Measurements from ENCODE around the gene CD1C. TPM values are rescaled to one million over a fixed set of nuclear protein-coding genes. Genes with fewer than 3 reads are reported as not detected.

Gene CD1C
- polyA plus RNA-seq, 1 donor (not counting 4 experiments of a cell fraction or from before 2014, with no cell fraction given): not detected

- no peaks in the 10 kb centered on the region for H3K4me1 ChIP-seq (ENCODE audit: control insufficient read depth, extremely low read depth, insufficient read depth, low read length)
- no peaks in the 10 kb centered on the region for H3K9me3 ChIP-seq (ENCODE audit: control insufficient read depth, low read depth, low read length)
- no peaks in the 10 kb centered on the region for H3K27me3 ChIP-seq (ENCODE audit: control insufficient read depth, extremely low read depth, insufficient read depth, low read length)
- no peak for FAIRE-seq
- H3K79me2 ChIP-seq (ENCODE audit: control insufficient read depth, insufficient read depth, low read length): no peaks in the 10 kb centered on the region
- DNase-seq (ENCODE audit: low read depth, low spot score): no peak
- dilution Hi-C loops (cut with MboI; ENCODE audit: extremely low pct_ligation_motif_present, low sequenced_read_pairs): no loop called here
- no peak for TF ChIP-seq CTCF (optimal IDR thresholded peaks at IDR 0.05 in 1 of 3, IDR thresholded peaks at IDR 0.05 in 1 of 3, conservative IDR thresholded peaks at IDR 0.05 in 1 of 3; ENCODE audit: extremely low read depth in 1 of 3, insufficient read depth in 2 of 3, low read length in 3 of 3)
- no peak for TF ChIP-seq EZH2 (IDR thresholded peaks at IDR 0.05; ENCODE audit: low read length)
- H3K36me3 ChIP-seq (ENCODE audit: control insufficient read depth in 2 of 2, extremely low read depth in 1 of 2, insufficient read depth in 2 of 2, low read length in 2 of 2): no peaks in the 10 kb centered on the region
- H3K9ac ChIP-seq (ENCODE audit: control insufficient read depth, extremely low read depth, insufficient read depth, low read length): no peak overlapping the region
- H3K9me1 ChIP-seq (ENCODE audit: control insufficient read depth, extremely low read depth, insufficient read depth, low read length): no peaks in the 10 kb centered on the region
- H4K20me1 ChIP-seq (ENCODE audit: control insufficient read depth, extremely low read depth, insufficient read depth, low read length): no peaks in the 10 kb centered on the region
- no peak overlapping the region for H2AFZ ChIP-seq (ENCODE audit: control insufficient read depth, low read length)
- H3K27ac ChIP-seq (ENCODE audit: control insufficient read depth, insufficient read depth, low read length): no peak overlapping the region
- H3K4me3 ChIP-seq (ENCODE audit: control insufficient read depth in 2 of 3, extremely low read depth in 1 of 3, insufficient read depth in 2 of 3, low read depth in 1 of 3, low read length in 3 of 3): no peak overlapping the region
- H3K4me2 ChIP-seq (ENCODE audit: control insufficient read depth, extremely low read depth, insufficient read depth, low read depth, low read length): no peak overlapping the region
Observed at GRCh38 chr1:158333405-158334155, 43.9 kb downstream of the CD1C start.

GRCh38 chr1:158334526-158335212 lies 44.9 kb downstream of the CD1C start:
- no peak overlapping the region for H3K4me3 ChIP-seq (ENCODE audit: control insufficient read depth in 2 of 3, extremely low read depth in 1 of 3, insufficient read depth in 2 of 3, low read depth in 1 of 3, low read length in 3 of 3)
- H2AFZ ChIP-seq (ENCODE audit: control insufficient read depth, low read length): no peak overlapping the region
- no peak overlapping the region for H3K27ac ChIP-seq (ENCODE audit: control insufficient read depth, insufficient read depth, low read length)
- H3K4me1 ChIP-seq (ENCODE audit: control insufficient read depth, extremely low read depth, insufficient read depth, low read length): no peaks in the 10 kb centered on the region
- H3K79me2 ChIP-seq (ENCODE audit: control insufficient read depth, insufficient read depth, low read length): no peaks in the 10 kb centered on the region
- TF ChIP-seq EZH2 (IDR thresholded peaks at IDR 0.05; ENCODE audit: low read length): no peak
- TF ChIP-seq CTCF (optimal IDR thresholded peaks at IDR 0.05 in 1 of 3, IDR thresholded peaks at IDR 0.05 in 1 of 3, conservative IDR thresholded peaks at IDR 0.05 in 1 of 3; ENCODE audit: extremely low read depth in 1 of 3, insufficient read depth in 2 of 3, low read length in 3 of 3): no peak
- no peaks in the 10 kb centered on the region for H3K9me1 ChIP-seq (ENCODE audit: control insufficient read depth, extremely low read depth, insufficient read depth, low read length)
- H3K27me3 ChIP-seq (ENCODE audit: control insufficient read depth, extremely low read depth, insufficient read depth, low read length): no peaks in the 10 kb centered on the region
- dilution Hi-C loops (cut with MboI; ENCODE audit: extremely low pct_ligation_motif_present, low sequenced_read_pairs): no loop called here
- no peak overlapping the region for H3K9ac ChIP-seq (ENCODE audit: control insufficient read depth, extremely low read depth, insufficient read depth, low read length)
- H4K20me1 ChIP-seq (ENCODE audit: control insufficient read depth, extremely low read depth, insufficient read depth, low read length): no peaks in the 10 kb centered on the region
- no peak overlapping the region for H3K4me2 ChIP-seq (ENCODE audit: control insufficient read depth, extremely low read depth, insufficient read depth, low read depth, low read length)
- DNase-seq (ENCODE audit: low read depth, low spot score) (no peak), FAIRE-seq (no peak)
- no peaks in the 10 kb centered on the region for H3K36me3 ChIP-seq (ENCODE audit: control insufficient read depth in 2 of 2, extremely low read depth in 1 of 2, insufficient read depth in 2 of 2, low read length in 2 of 2)
- no peaks in the 10 kb centered on the region for H3K9me3 ChIP-seq (ENCODE audit: control insufficient read depth, low read depth, low read length)

Data from keratinocyte (primary cell).